Measurements from ENCODE around the gene C12orf57.

DNA sequence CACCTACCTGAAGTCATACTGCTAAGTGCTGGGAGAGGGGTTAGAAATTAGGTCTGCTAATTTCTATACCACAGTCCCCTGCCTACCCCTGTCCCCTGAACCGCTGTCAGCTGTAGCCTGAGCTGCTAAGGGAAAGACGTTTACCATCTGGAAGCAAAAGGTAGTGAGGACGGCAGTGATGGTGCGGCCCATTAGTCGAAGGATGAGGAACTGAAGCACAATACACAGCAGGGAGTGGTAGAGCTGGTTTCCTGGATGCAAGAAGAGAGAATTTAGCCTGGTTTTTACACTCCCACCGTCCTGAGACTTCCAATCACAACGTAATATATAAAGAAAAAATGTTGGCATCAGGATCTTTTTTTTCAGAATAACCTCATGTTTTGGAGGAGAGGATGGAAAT is 38.7 kb downstream of the C12orf57 start:
- TF ChIP-seq, protein P1, sequence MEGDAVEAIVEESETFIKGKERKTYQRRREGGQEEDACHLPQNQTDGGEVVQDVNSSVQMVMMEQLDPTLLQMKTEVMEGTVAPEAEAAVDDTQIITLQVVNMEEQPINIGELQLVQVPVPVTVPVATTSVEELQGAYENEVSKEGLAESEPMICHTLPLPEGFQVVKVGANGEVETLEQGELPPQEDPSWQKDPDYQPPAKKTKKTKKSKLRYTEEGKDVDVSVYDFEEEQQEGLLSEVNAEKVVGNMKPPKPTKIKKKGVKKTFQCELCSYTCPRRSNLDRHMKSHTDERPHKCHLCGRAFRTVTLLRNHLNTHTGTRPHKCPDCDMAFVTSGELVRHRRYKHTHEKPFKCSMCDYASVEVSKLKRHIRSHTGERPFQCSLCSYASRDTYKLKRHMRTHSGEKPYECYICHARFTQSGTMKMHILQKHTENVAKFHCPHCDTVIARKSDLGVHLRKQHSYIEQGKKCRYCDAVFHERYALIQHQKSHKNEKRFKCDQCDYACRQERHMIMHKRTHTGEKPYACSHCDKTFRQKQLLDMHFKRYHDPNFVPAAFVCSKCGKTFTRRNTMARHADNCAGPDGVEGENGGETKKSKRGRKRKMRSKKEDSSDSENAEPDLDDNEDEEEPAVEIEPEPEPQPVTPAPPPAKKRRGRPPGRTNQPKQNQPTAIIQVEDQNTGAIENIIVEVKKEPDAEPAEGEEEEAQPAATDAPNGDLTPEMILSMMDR (IDR thresholded peaks at IDR 0.05), result no peak
- TF ChIP-seq HDAC2 (IDR thresholded peaks at IDR 0.05), result no peak
- no peak for TF ChIP-seq MYC (IDR thresholded peaks at IDR 0.05; ENCODE audit: borderline replicate concordance, low read length)
- no peak for TF ChIP-seq CEBPB (IDR thresholded peaks at IDR 0.05)
- no peak for TF ChIP-seq EHMT2 (IDR thresholded peaks at IDR 0.05; ENCODE audit: low read depth)
- TF ChIP-seq RFX5 (IDR thresholded peaks at IDR 0.05), result no peak
- TF ChIP-seq POLR2A (IDR thresholded peaks at IDR 0.05; ENCODE audit: low read length), result no peak
- TF ChIP-seq KDM1A (IDR thresholded peaks at IDR 0.05; ENCODE audit: low read depth), result no peak
- no peak for TF ChIP-seq CHD4 (IDR thresholded peaks at IDR 0.05; ENCODE audit: borderline replicate concordance)

Data from A549 (cell line).